MM.1S (cell line): ENCODE data around the gene ADCY5.

Experiments used
- DNase-seq: peaks from one replicate; pipeline ENCODE4 v3.0.0-alpha.2; 2015
- H2AFZ ChIP-seq: fragments of 300-600 bp; sonication (generic); 2 replicates; pipeline ENCODE4 v1.6.0; 2016; ENCODE audit warnings: antibody characterized with exemption, low read length
- H3F3A ChIP-seq: fragments of 300-600 bp; sonication (generic); 2 replicates; pipeline ENCODE4 v1.6.1; 2016; ENCODE audit warnings: mild to moderate bottlenecking, antibody characterized with exemption, low read length, moderate library complexity, mixed read lengths; ENCODE audit not compliant: insufficient read depth
- H3K27ac ChIP-seq: fragments of 300-600 bp; sonication (generic); 2 replicates; pipeline ENCODE4 v1.5.1; 2016; ENCODE audit warnings: mild to moderate bottlenecking, low read length
- H3K27me3 ChIP-seq: fragments of 300-600 bp; sonication (generic); replicated peaks from 2 replicates; pipeline ENCODE4 v1.6.0; 2016; ENCODE audit warnings: low read length; ENCODE audit not compliant: insufficient read depth
- H3K36me3 ChIP-seq: fragments of 300-600 bp; sonication (generic); replicated peaks from 2 replicates; pipeline ENCODE4 v1.6.1; 2016; ENCODE audit warnings: mild to moderate bottlenecking, low read length, mixed read lengths; ENCODE audit not compliant: insufficient read depth
- H3K4me1 ChIP-seq: fragments of 300-600 bp; sonication (generic); 2 replicates; pipeline ENCODE4 v1.6.1; 2016; ENCODE audit warnings: low read length, mixed read lengths
- H3K4me2 ChIP-seq: fragments of 300-600 bp; sonication (generic); 2 replicates; pipeline ENCODE4 v1.6.0; 2016; ENCODE audit warnings: low read depth, low read length
- H3K4me3 ChIP-seq: fragments of 300-600 bp; sonication (generic); 2 replicates; pipeline ENCODE4 v1.5.1; 2016; ENCODE audit warnings: low read length, mixed read lengths
- H3K79me2 ChIP-seq: fragments of 300-600 bp; sonication (generic); 2 replicates; pipeline ENCODE4 v1.6.1; 2016; ENCODE audit warnings: mixed run types, low read length, mixed read lengths
- H3K9ac ChIP-seq: fragments of 300-600 bp; sonication (generic); 2 replicates; pipeline ENCODE4 v1.6.1; 2016; ENCODE audit warnings: low read length, mixed read lengths
- H3K9me2 ChIP-seq: fragments of 300-600 bp; sonication (generic); replicated peaks from 2 replicates; pipeline ENCODE4 v1.6.1; 2016; ENCODE audit warnings: mild to moderate bottlenecking, low read length, mixed read lengths; ENCODE audit not compliant: insufficient read depth
- H3K9me3 ChIP-seq: fragments of 300-600 bp; sonication (generic); replicated peaks from 2 replicates; pipeline ENCODE4 v1.6.1; 2016; ENCODE audit warnings: mild to moderate bottlenecking, low read length, mixed read lengths; ENCODE audit not compliant: insufficient read depth
- H4K20me1 ChIP-seq: fragments of 300-600 bp; sonication (generic); 2 replicates; pipeline ENCODE4 v1.6.1; 2016; ENCODE audit warnings: mild to moderate bottlenecking, low read length, moderate library complexity, mixed read lengths; ENCODE audit not compliant: insufficient read depth
- EZH2 ChIP-seq: fragments of 300-600 bp; sonication (generic); optimal IDR thresholded peaks from 2 replicates; pipeline ENCODE3; 2017; ENCODE audit warnings: low read depth, mild to moderate bottlenecking, antibody characterized with exemption, low read length, mixed read lengths
- EZH2phosphoT487 ChIP-seq: fragments of 300-600 bp; sonication (generic); IDR thresholded peaks from 2 replicates; pipeline ENCODE4 v1.6.1; 2018; ENCODE audit warnings: antibody characterized with exemption, low read length
- TF ChIP-seq, protein P1 (sequence below): fragments of 300-600 bp; sonication (generic); IDR thresholded peaks from 2 replicates; pipeline ENCODE4 v1.5.1; 2016; ENCODE audit warnings: antibody characterized with exemption, low read length, mixed read lengths

ADCY5 gene

DNA sequence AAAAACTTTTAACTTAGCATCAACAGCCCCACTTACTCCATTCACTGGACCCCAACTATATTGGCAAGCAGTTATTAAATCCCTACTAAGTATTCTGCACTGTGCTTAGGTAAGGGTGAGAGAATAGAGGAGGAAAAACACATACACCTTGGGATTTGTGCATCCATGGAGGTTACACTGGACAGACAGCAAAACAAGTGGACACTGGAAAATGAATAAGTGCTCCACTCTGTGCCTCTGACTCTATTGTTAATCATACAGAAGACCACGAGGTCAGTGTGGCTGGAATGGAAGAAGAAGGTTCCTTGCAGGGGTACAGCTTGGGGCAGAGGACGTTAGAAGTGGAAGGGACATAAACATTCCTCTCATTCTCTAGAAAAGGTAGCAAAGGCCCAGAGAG lies 3.2 kb downstream of the ADCY5 start:
- Histone ChIP-seq H3K27ac (no peak overlapping the region), H3K79me2 (no peaks in the 10 kb centered on the region), H3K9me3 (no peaks in the 10 kb centered on the region), H3K36me3 (no peaks in the 10 kb centered on the region), H3K9ac (no peak overlapping the region), H3F3A (no peaks in the 10 kb centered on the region), H2AFZ (no peak overlapping the region), H3K27me3 (peaks cover 8% of the 10 kb centered on the region), H4K20me1 (no peaks in the 10 kb centered on the region), H3K4me2 (no peak overlapping the region), H3K4me3 (no peak overlapping the region), H3K4me1 (no peaks in the 10 kb centered on the region), H3K9me2 (no peaks in the 10 kb centered on the region)
- no peak for DNase-seq
- no peak for TF ChIP-seq EZH2phosphoT487
- TF ChIP-seq EZH2 = no peak
- TF ChIP-seq, protein P1, sequence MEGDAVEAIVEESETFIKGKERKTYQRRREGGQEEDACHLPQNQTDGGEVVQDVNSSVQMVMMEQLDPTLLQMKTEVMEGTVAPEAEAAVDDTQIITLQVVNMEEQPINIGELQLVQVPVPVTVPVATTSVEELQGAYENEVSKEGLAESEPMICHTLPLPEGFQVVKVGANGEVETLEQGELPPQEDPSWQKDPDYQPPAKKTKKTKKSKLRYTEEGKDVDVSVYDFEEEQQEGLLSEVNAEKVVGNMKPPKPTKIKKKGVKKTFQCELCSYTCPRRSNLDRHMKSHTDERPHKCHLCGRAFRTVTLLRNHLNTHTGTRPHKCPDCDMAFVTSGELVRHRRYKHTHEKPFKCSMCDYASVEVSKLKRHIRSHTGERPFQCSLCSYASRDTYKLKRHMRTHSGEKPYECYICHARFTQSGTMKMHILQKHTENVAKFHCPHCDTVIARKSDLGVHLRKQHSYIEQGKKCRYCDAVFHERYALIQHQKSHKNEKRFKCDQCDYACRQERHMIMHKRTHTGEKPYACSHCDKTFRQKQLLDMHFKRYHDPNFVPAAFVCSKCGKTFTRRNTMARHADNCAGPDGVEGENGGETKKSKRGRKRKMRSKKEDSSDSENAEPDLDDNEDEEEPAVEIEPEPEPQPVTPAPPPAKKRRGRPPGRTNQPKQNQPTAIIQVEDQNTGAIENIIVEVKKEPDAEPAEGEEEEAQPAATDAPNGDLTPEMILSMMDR = no peak

GRCh38 chr3:123444744-123445143 lies 4.1 kb downstream of the ADCY5 start:
- Histone ChIP-seq H3K79me2 (no peaks in the 10 kb centered on the region), H3K4me3 (no peak overlapping the region), H3F3A (no peaks in the 10 kb centered on the region), H3K36me3 (no peaks in the 10 kb centered on the region), H3K9ac (no peak overlapping the region), H4K20me1 (no peaks in the 10 kb centered on the region), H3K27me3 (no peaks in the 10 kb centered on the region), H3K27ac (no peak overlapping the region), H3K4me1 (no peaks in the 10 kb centered on the region), H3K9me3 (no peaks in the 10 kb centered on the region), H3K4me2 (no peak overlapping the region), H2AFZ (no peak overlapping the region), H3K9me2 (no peaks in the 10 kb centered on the region)
- DNase-seq = no peak
- TF ChIP-seq EZH2phosphoT487 = no peak
- TF ChIP-seq, protein P1 = no peak
- TF ChIP-seq EZH2 = no peak

GRCh38 chr3:123444023-123444422 lies 4.9 kb downstream of the ADCY5 start:
- DNase-seq = no peak
- no peaks in the 10 kb centered on the region for H3K4me1 ChIP-seq
- H3K27me3 ChIP-seq = no peaks in the 10 kb centered on the region
- H3K4me2 ChIP-seq = no peak overlapping the region
- no peak for TF ChIP-seq EZH2phosphoT487
- TF ChIP-seq, protein P1 = no peak
- TF ChIP-seq EZH2 = no peak
- no peaks in the 10 kb centered on the region for H3F3A ChIP-seq
- no peaks in the 10 kb centered on the region for H4K20me1 ChIP-seq
- H3K36me3 ChIP-seq = no peaks in the 10 kb centered on the region
- no peak overlapping the region for H3K27ac ChIP-seq
- H3K9me3 ChIP-seq = no peaks in the 10 kb centered on the region
- H3K9me2 ChIP-seq = no peaks in the 10 kb centered on the region
- H2AFZ ChIP-seq = no peak overlapping the region
- H3K9ac ChIP-seq = no peak overlapping the region
- H3K79me2 ChIP-seq = no peaks in the 10 kb centered on the region
- no peak overlapping the region for H3K4me3 ChIP-seq
